Effector memory CD8-positive, alpha-beta T cell (primary cell): Measurements from ENCODE around the gene LDLRAD4.
A peak's percentile ranks its signal among the peaks of the same experiment; 100 is the strongest.

ENCODE experiments used
- ATAC-seq: fragments of 150-1000 bp; cut with Tn5 transposase; replicated peaks from 2 replicates; pipeline ENCODE4 v1.10.0; 2021; ENCODE audit warnings: mild to moderate bottlenecking, moderate library complexity
- DNase-seq, 3 experiments: peaks; one replicate each; pipeline ENCODE4 v3.0.0; 2021
- H3K27ac Mint-ChIP-seq, 2 donors: one replicate each; pipeline ENCODE4 v1.8.0; 2022; ENCODE audit warnings: mild to moderate bottlenecking in 2 of 2, mixed read lengths in 2 of 2, moderate library complexity in 2 of 2
- H3K27me3 Mint-ChIP-seq, 2 donors: one replicate each; pipeline ENCODE4 v1.8.0; 2022; ENCODE audit warnings: mixed read lengths in 2 of 2
- H3K36me3 Mint-ChIP-seq: one replicate; pipeline ENCODE4 v1.8.0; 2022; ENCODE audit warnings: mild to moderate bottlenecking, moderate library complexity, mixed read lengths; ENCODE audit not compliant: insufficient read depth
- H3K4me1 Mint-ChIP-seq, 2 donors: one replicate each; pipeline ENCODE4 v1.8.0; 2022; ENCODE audit warnings: low read depth in 2 of 2, mixed read lengths in 2 of 2
- H3K4me3 Mint-ChIP-seq, 2 donors: one replicate each; pipeline ENCODE4 v1.8.0; 2022; ENCODE audit warnings: mild to moderate bottlenecking in 2 of 2, mixed read lengths in 2 of 2, moderate library complexity in 2 of 2
- H3K9me3 Mint-ChIP-seq, 2 donors: one replicate each; pipeline ENCODE4 v1.8.0; 2022; ENCODE audit warnings: mixed read lengths in 2 of 2

LDLRAD4 gene

DNA sequence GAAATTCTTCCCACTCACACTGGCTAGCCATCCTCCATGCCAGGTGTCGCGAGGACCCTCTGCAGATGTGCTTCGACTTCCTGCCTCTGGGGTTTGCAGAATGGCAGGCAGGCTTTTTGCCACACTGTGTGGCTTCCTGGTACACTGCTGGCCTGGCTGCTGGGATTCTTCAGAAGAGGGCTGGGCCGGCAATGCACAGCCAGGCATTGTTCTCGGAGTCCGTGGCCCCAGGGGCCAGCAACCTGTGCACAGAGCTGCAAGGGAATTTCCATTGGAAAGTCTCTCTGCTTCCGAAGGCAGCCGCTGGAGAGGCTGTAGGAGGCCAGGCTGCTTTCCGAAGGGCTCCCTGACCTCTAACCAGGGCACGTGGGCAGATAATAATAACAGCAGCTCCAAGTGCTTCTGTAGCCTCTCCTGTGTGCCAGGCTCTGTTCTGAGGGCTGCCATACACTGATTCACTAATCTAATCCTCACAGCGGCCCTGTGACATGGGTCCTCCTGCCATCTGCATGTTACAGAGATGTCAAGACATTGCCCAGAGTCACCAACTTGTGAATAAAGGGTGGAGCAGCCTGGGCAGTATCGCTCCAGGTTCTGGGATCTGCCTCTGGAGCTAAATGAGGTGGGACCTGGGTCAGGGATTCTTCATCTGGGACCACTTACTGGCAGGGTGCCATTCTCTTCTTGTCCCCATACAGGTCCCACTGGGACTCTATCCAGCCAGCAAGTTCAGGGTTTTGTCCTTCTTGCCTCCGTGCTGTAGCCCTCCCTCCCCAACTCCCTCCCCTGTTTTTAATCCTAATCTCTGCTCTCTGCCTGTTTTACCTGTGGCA is 5.0 kb downstream of the LDLRAD4 start:
- ATAC-seq: no peak
- H3K4me3 Mint-ChIP-seq: no peak overlapping the region
- no peak for DNase-seq
- no peaks in the 10 kb centered on the region for H3K9me3 Mint-ChIP-seq
- peaks cover 41 to 66% of the 10 kb centered on the region in 2 donors for H3K27me3 Mint-ChIP-seq
- peaks cover 0 to 3% of the 10 kb centered on the region in 2 donors for H3K4me1 Mint-ChIP-seq
- no peaks in the 10 kb centered on the region for H3K36me3 Mint-ChIP-seq
- no peak overlapping the region for H3K27ac Mint-ChIP-seq

DNA sequence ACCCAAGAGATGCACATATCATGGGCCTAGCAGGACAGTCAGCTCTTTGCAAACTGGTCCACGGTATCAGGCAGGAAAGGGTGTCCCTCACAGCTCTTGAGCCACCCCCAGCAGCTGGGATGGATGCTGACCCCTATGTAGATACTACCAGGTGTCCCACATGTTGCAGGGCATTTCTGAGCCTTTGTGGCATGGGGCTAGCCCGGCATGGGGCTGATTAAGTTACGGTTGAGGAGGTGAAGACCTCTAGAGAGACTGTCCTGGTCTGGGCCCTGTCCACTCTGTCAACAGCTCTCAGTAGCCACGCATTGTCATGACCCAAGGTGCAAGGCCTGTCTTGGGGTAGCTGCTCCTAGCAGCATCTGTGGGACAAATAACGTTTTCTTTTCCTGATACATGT is 6.7 kb downstream of the LDLRAD4 start:
- Mint-ChIP-seq H3K27me3 (peaks cover 29 to 50% of the 10 kb centered on the region in 2 donors), H3K4me1 (no peaks in the 10 kb centered on the region), H3K27ac (no peak overlapping the region), H3K4me3 (peak overlapping the region in 1 of 2 donors; percentile 26), H3K9me3 (no peaks in the 10 kb centered on the region), H3K36me3 (no peaks in the 10 kb centered on the region)
- no peak for ATAC-seq
- no peak for DNase-seq

DNA sequence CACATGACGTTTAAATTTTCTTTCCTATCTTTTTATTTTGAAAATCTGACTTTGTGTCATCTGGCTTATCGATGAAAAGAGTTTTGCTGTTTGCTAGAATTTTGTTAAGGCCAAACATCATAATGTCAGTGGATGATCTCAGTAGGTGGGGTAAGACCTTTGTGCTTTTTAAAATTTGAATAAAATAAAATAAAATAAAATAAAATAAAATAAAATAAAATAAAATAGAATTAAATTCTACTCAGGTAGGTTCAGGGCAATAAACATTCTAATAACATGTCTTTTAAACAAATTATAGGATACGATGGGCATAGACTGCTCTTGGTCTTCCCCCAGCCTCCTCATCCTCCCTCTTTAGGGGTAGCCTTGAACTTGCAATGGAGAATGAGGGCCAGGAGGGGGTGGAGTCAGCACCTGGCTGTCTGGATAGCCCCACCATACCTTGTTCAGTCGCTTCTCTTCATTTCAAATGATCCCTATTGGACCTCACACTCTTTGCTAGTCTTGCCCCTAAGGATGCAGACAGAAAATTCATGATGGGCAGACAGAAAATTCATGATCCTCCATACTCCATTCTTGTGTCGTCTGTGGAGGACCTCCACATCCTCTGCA is 8.1 kb downstream of the LDLRAD4 start:
- no peak overlapping the region for H3K27ac Mint-ChIP-seq
- H3K4me1 Mint-ChIP-seq: no peaks in the 10 kb centered on the region
- H3K27me3 Mint-ChIP-seq: peaks cover 17 to 43% of the 10 kb centered on the region in 2 donors
- H3K36me3 Mint-ChIP-seq: no peaks in the 10 kb centered on the region
- no peak for ATAC-seq
- no peak overlapping the region for H3K4me3 Mint-ChIP-seq
- no peaks in the 10 kb centered on the region for H3K9me3 Mint-ChIP-seq
- DNase-seq: no peak

DNA sequence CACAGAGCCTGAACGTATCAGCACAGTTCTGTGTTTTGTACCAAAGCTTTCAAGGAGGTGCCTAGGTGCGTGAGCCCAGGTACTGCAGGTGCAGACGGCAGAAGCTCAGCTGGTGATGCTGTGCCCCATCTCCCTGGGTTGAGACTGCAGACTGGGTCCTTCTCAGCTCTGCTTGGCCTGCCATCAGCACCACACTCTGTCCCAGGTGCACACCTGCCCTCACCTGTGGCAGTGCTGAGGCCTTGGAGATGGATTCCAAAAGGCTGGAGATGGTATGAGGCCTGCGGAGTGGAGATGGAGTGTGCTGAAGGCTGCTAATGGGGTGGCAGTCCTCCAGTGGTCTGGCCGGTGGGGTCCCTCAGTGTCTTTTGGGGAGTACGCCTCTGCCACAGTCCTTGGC is 9.3 kb downstream of the LDLRAD4 start:
- Mint-ChIP-seq H3K27me3 (peaks cover 15 to 42% of the 10 kb centered on the region in 2 donors), H3K4me1 (no peaks in the 10 kb centered on the region), H3K36me3 (peaks cover 4% of the 10 kb centered on the region), H3K27ac (no peak overlapping the region), H3K4me3 (no peak overlapping the region), H3K9me3 (no peaks in the 10 kb centered on the region)
- DNase-seq: no peak
- no peak for ATAC-seq

DNA sequence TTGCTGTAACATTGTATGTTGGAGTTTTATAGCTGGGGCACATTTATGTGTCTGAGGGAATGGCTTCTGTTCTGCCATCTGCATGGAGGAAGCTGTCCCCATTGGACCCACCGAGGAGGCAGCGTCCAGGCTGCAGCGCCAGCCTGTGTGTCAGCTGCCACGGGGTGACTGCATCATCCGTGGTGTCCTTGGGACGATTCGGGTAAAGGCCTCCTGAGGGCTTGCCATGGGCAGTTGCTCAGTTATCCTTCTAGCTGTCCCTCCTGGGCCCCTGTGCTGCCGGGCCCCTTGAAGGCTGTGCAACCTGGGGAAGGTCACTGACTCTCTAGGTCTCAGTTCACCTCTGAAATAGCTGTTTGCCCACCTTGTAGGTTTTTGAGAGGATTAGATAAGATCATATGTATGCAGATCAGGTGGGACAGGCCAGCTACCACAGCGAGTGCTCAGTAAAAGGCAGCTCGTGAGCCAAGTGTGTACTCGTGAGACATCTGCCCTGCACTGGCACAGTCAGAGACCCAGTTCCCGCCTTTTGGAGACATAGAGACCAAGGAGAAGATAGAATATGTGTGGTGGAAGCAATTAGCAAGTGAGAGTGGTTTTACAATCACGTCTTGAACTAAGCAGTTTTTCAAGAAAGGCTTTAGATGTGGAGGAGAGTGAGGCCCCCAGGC is 10.6 kb downstream of the LDLRAD4 start:
- Mint-ChIP-seq H3K4me1 (no peaks in the 10 kb centered on the region), H3K27me3 (peaks cover 10 to 49% of the 10 kb centered on the region in 2 donors), H3K27ac (no peak overlapping the region), H3K36me3 (peaks cover 4% of the 10 kb centered on the region), H3K4me3 (no peak overlapping the region), H3K9me3 (no peaks in the 10 kb centered on the region)
- DNase-seq (no peak), ATAC-seq (no peak)

DNA sequence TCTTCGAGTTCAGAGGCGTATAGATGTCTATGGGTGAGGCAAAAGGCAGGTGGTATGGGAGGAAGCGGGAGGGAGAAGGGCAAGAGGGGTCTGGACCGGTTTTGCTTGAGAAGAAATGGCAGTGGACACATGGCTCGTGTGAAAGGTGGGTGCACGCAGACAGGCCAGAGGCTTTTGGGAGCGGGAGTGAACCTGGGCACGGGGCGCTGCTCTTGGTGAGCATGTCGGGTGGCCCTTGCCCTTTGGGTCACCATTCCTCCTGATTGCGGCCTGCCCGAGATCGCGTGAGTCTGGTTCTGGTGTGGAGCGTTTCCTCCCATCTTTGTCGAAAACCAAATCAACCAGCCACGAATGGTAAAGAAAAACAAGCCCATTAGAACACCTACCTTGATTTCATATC is 12.6 kb downstream of the LDLRAD4 start:
- H3K36me3 Mint-ChIP-seq: peaks cover 4% of the 10 kb centered on the region
- no peaks in the 10 kb centered on the region for H3K4me1 Mint-ChIP-seq
- H3K4me3 Mint-ChIP-seq: no peak overlapping the region
- H3K9me3 Mint-ChIP-seq: no peaks in the 10 kb centered on the region
- no peak overlapping the region for H3K27ac Mint-ChIP-seq
- peaks cover 6 to 40% of the 10 kb centered on the region in 2 donors for H3K27me3 Mint-ChIP-seq
- DNase-seq: no peak
- no peak for ATAC-seq

DNA sequence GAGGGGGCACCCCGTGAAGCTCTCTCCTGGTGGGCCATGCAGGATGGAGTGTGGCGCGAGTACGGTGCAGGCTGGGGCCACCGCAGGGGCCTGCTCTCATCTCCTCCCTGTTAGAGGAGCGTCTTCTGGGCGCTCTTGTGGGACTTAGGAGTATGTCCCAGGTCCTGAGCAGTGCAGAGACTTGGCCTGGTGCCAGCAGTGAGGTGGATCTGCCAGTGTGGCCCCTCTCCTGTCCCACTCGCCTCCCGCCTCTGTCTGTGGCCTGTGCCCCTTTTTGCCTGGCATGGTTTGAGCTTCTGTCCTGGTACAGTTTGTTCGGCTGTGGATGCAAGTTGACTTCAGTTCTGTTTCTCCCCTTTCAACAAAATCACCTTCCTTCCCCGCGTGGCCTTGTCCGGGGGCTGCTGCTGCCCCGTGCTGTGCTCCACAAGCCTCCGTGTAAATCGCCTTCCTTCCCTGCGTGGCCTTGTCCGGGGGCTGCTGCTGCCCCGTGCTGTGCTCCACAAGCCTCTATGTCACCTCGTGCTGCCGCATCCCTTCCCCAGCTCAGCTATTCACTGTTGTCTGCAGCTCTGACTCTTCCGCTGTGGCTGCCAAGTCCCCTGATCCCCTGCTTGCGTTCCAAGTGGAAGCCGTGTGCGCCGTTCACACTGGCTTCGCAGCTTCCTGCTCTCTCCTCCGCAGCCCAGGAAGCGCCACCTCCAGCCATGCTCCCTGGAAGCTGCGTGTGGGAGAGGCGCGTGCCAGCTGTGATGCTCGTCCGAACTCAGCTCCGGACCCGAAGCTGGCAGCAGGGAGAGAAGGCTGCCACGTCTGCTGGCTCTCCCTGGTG is 13.7 kb downstream of the LDLRAD4 start:
- no peaks in the 10 kb centered on the region for H3K4me1 Mint-ChIP-seq
- no peaks in the 10 kb centered on the region for H3K9me3 Mint-ChIP-seq
- ATAC-seq (no peak), DNase-seq (no peak)
- H3K27ac Mint-ChIP-seq: peak overlapping the region in 1 of 2 donors; percentile 38
- H3K36me3 Mint-ChIP-seq: peaks cover 4% of the 10 kb centered on the region
- no peak overlapping the region for H3K4me3 Mint-ChIP-seq
- peaks cover 6 to 35% of the 10 kb centered on the region in 2 donors for H3K27me3 Mint-ChIP-seq

DNA sequence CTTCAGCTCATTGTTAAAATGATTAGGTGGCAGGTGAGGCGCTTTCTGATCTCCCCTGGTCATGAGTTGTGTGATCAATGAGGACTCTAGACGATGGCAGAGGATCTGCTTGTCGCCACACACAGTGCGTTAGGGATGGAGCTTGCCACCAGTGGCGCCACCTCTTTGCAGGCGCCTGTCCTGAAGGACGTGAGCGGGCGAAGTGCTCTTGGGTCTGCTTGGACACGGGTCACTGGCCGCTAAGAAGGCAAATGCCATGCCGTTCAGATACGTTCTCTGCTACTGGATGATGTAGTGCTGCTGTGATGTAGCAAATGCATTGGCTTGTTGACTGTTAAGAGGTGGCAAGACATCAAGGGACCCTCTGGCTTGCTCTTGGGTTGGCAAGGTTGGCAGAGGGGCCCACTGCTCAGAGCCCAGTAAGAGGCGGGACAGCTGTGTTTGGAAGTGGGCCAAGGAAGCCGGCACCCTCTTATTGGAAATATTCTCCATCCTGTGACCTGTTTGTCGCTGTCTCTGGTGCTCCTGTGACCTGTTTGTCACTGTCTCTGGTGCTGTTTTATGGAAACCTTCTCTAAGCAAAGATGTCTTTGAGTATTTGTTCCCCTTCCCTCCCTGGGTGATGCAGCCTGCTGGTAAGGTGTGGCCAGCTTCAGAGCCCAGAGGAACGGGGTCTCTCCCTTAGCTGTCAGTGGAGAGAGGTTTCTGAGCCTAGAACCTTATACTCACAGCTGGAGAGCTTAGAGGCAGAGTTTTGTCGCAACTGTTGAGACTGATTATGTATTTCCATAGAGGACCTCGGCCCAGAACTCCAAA is 14.6 kb downstream of the LDLRAD4 start:
- Mint-ChIP-seq H3K36me3 (peaks cover 4% of the 10 kb centered on the region), H3K27ac (no peak overlapping the region), H3K4me1 (no peaks in the 10 kb centered on the region), H3K4me3 (no peak overlapping the region), H3K9me3 (no peaks in the 10 kb centered on the region), H3K27me3 (peaks cover 6 to 31% of the 10 kb centered on the region in 2 donors)
- DNase-seq (no peak), ATAC-seq (no peak)

DNA sequence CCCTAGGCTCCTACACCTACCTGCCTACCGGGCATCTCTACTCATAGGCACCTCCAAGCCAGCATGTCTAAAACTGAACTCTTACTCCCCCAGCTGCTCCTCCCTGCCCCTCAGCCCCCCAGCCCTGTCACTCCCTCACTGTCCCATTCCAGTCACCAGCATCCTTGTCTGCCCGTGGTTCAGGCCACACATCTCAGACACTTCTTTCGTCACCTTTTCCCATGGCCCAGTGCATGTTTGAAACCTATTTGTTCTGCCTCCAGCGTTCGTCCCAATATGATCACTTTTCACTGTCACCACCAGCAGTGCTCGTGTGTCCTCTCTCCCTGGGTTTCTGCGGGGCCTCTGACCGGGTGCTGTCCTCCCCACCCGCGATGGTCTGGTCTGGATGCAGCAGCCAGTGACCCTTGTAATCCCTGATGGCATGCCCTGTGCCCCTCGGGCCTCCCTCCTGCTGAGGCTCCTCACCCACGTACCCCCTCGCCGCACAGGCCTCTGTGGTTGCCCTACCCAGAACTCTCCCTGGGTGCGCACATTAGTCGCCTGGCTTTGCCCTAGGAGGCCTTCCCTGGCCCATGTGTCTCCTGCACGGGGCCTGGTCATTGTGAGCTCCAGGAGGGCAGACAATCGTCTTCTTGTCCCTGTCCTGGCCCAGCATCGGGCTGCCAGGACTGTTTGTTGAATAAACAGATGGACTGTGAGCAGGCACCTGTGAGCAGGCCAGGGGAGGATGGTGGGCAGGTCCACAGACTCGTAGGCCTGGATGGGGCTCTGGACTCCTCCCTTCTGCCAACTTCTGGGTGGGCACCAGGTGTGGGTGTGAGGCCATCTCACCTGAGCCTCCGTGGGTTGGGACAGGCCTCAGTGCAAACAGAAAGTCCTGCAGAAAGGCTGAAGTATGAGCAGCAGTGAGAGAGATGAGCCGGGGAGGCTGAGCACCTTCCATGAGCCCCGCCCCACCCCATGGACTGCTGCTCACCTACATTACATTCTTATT is 15.5 kb downstream of the LDLRAD4 start:
- no peaks in the 10 kb centered on the region for H3K4me1 Mint-ChIP-seq
- ATAC-seq: no peak
- peaks cover 4% of the 10 kb centered on the region for H3K36me3 Mint-ChIP-seq
- no peak overlapping the region for H3K27ac Mint-ChIP-seq
- no peak overlapping the region for H3K4me3 Mint-ChIP-seq
- peaks cover 6 to 31% of the 10 kb centered on the region in 2 donors for H3K27me3 Mint-ChIP-seq
- no peak for DNase-seq
- no peaks in the 10 kb centered on the region for H3K9me3 Mint-ChIP-seq

DNA sequence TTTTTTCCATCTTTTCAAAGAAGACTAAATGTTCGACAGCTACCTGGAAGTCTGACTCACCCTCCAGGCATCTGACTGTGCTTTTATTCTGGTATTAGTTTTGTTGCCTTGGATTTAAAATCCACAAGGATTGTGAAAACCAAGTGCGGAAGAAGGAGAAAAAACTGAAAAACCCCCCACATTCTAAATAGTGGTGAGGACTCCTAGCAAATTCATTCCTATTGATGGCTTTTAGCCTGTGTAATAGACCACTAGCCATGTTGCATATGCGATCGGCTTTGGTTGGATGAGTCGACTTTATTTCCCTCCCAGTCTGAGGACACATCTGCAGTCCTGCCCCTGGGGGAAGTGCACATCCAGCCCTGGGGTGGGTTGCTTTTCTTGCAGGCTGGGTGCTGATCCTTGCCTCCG is 16.9 kb downstream of the LDLRAD4 start:
- no peaks in the 10 kb centered on the region for H3K9me3 Mint-ChIP-seq
- peaks cover 4% of the 10 kb centered on the region for H3K36me3 Mint-ChIP-seq
- no peaks in the 10 kb centered on the region for H3K4me1 Mint-ChIP-seq
- no peak overlapping the region for H3K27ac Mint-ChIP-seq
- H3K27me3 Mint-ChIP-seq: peaks cover 6 to 31% of the 10 kb centered on the region in 2 donors
- no peak for ATAC-seq
- no peak for DNase-seq
- H3K4me3 Mint-ChIP-seq: no peak overlapping the region

DNA sequence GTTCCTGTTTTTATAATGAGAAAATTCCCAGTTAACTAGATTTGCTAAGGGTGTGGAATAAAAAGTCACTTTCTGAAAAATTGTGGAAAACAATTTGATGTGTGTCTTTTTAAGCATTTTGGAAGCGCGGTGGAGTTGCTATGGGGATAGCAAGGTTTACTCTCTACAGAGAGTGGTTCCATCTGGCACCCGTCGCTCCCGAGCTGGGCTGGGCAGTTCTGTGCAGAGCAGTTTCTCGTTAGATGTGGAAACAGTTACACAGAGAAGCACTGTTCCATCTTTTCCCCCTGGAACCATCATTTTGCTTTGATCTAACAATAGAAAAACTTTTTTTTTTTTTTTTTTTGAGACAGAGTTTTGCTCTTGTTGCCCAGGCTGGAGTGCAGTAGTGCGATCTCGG is 17.4 kb downstream of the LDLRAD4 start:
- Mint-ChIP-seq H3K4me3 (no peak overlapping the region), H3K27me3 (peaks cover 6 to 28% of the 10 kb centered on the region in 2 donors), H3K36me3 (peaks cover 4% of the 10 kb centered on the region), H3K27ac (no peak overlapping the region), H3K4me1 (no peaks in the 10 kb centered on the region), H3K9me3 (no peaks in the 10 kb centered on the region)
- DNase-seq (no peak), ATAC-seq (no peak)

DNA sequence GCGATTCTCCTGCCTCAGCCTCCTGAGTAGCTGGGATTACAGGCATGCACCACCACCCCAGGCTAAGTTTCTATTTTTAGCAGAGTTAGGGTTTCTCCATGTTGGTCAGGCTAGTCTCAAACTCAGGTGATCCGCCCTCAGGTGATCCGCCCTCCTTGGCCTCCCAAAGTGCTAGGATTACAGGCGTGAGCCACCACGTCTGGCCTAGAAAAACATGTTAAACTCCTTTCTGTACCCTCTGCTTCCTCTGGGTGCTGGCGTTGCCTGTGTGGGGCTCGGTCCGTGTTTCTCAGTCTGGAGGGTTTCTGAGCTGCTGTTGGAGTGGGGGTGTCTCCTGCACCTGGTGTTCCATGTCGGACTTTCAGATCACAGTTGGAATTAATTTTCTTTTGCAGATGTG is 17.9 kb downstream of the LDLRAD4 start:
- no peak overlapping the region for H3K4me3 Mint-ChIP-seq
- H3K4me1 Mint-ChIP-seq: no peaks in the 10 kb centered on the region
- no peaks in the 10 kb centered on the region for H3K9me3 Mint-ChIP-seq
- peaks cover 4% of the 10 kb centered on the region for H3K36me3 Mint-ChIP-seq
- H3K27me3 Mint-ChIP-seq: peaks cover 6 to 24% of the 10 kb centered on the region in 2 donors
- no peak for ATAC-seq
- DNase-seq: no peak
- no peak overlapping the region for H3K27ac Mint-ChIP-seq
